Endothelial cell of umbilical vein (primary cell): ENCODE data around the gene ZBED5.

ENCODE experiments used
- CTCF ChIP-seq, 2 donors: IDR thresholded peaks; 1 replicate in 1 of 2; 2 replicates in 1 of 2; pipeline ENCODE4 v1.5.1; 2011; ENCODE audit warnings: low read length in 2 of 2, mild to moderate bottlenecking in 2 of 2, moderate library complexity in 2 of 2, control low read depth in 1 of 2, inconsistent platforms in 1 of 2, low read depth in 1 of 2; ENCODE audit not compliant: insufficient read depth in 1 of 2; ENCODE audit errors: extremely low read depth in 1 of 2
- EZH2 ChIP-seq: IDR thresholded peaks from 2 replicates; pipeline ENCODE4 v1.6.1; 2012; ENCODE audit warnings: borderline replicate concordance, low read depth, mild to moderate bottlenecking, moderate library complexity, low read length, inconsistent platforms; ENCODE audit not compliant: severe bottlenecking
- FOS ChIP-seq: IDR thresholded peaks from 2 replicates; pipeline ENCODE4 v1.6.1; 2011; ENCODE audit warnings: mild to moderate bottlenecking, low read length, moderate library complexity, borderline replicate concordance; ENCODE audit not compliant: insufficient read depth
- JUN ChIP-seq: IDR thresholded peaks from 2 replicates; pipeline ENCODE4 v1.6.1; 2011; ENCODE audit warnings: borderline replicate concordance, low read depth; ENCODE audit not compliant: insufficient read length, insufficient read depth
- MAX ChIP-seq: IDR thresholded peaks from 2 replicates; pipeline ENCODE4 v1.6.1; 2011; ENCODE audit not compliant: insufficient read depth, insufficient read length
- MYC ChIP-seq: IDR thresholded peaks from one replicate; pipeline ENCODE4 v1.6.1; 2011; ENCODE audit warnings: mild to moderate bottlenecking, low read depth, low read length
- POLR2A ChIP-seq: IDR thresholded peaks from 2 replicates; pipeline ENCODE4 v1.6.1; 2012; ENCODE audit warnings: low read depth, mild to moderate bottlenecking, control low read depth, low read length
- POLR2AphosphoS5 ChIP-seq: IDR thresholded peaks from 2 replicates; pipeline ENCODE4 v1.6.1; 2012; ENCODE audit warnings: low read depth, mild to moderate bottlenecking, control low read depth, low read length, moderate library complexity; ENCODE audit not compliant: insufficient read depth

- no peak for TF ChIP-seq POLR2AphosphoS5
- no peak for TF ChIP-seq EZH2
- no peak for TF ChIP-seq CTCF (IDR thresholded peaks at IDR 0.05; ENCODE audit: extremely low read depth in 1 of 2, insufficient read depth in 1 of 2, low read depth in 1 of 2, low read length in 2 of 2)
- TF ChIP-seq POLR2A = no peak
- no peak for TF ChIP-seq MAX
- TF ChIP-seq FOS = no peak
- no peak for TF ChIP-seq MYC
- no peak for TF ChIP-seq JUN
Measured at GRCh38 chr11:10894666-10895065, 36.8 kb upstream of the ZBED5 start.
